Prostate gland (tissue), 2 donors: Measurements from ENCODE around the gene PRDM16. TPM values are rescaled to one million over a fixed set of nuclear protein-coding genes. Genes with fewer than 3 reads are reported as not detected.

Experiments
- DNase-seq: peaks from one replicate; pipeline ENCODE4 v3.0.0-alpha.2; 2019; ENCODE audit warnings: low spot score
- H3K27ac ChIP-seq, 2 donors: fragments of 200-600 bp; sonication (generic); 2 replicates each; pipeline ENCODE4 v1.5.1; 2017 to 2019
- H3K27me3 ChIP-seq: fragments of 200-600 bp; sonication (generic); replicated peaks from 2 replicates; pipeline ENCODE4 v1.5.1; 2019; ENCODE audit not compliant: insufficient read depth
- H3K36me3 ChIP-seq, 2 donors: fragments of 200-600 bp; sonication (generic); 1 replicate in 1 of 2; 2 replicates in 1 of 2; pipeline versions ENCODE4 v1.5.1 to v1.8.1; 2017 to 2019
- H3K4me1 ChIP-seq: fragments of 200-600 bp; sonication (generic); replicated peaks from 2 replicates; pipeline ENCODE4 v1.5.1; 2019
- H3K4me3 ChIP-seq, 2 donors: fragments of 200-600 bp; sonication (generic); 2 replicates each; pipeline ENCODE4 v1.5.1; 2017 to 2019
- H3K9me3 ChIP-seq: fragments of 200-600 bp; sonication (generic); 2 replicates; pipeline ENCODE4 v1.5.1; 2017
- POLR2A ChIP-seq: fragments of 450-650 bp; IDR thresholded peaks from one replicate; pipeline ENCODE4 v1.6.1; 2016; ENCODE audit warnings: antibody characterized with exemption, mild to moderate bottlenecking
- POLR2AphosphoS5 ChIP-seq: sonication (generic); formaldehyde crosslinking; IDR thresholded peaks from one replicate; pipeline ENCODE4 v1.6.1; 2017; ENCODE audit warnings: antibody characterized with exemption
- WGBS: methylation state at CpG from one replicate; pipeline ENCODE4 v1.1.5; 2018; 5-methylcytosine and 5-hydroxymethylcytosine counted together
- intact Hi-C: fragments of 100-400 bp; cut with DNase I; formaldehyde crosslinking; loops from one replicate; pipeline ENCODE4 v1.14.2; 2022
- total RNA-seq, 2 donors: library from RNA; depleted of rRNA; stranded (reverse); fragments of >200 nt; gene quantifications; one replicate each; pipeline ENCODE4 v1.1.0, GENCODE V29; 2016
- TF ChIP-seq, protein P1 (sequence below), 4 experiments: fragments of 200-600 bp in 2 of 4; fragments of 450-650 bp in 2 of 4; sonication (generic) in 2 of 4; IDR thresholded peaks; 1 replicate in 3 of 4; 2 replicates in 1 of 4; pipeline ENCODE4 v1.5.1; 2016 to 2019; ENCODE audit warnings: antibody characterized with exemption in 4 of 4, mild to moderate bottlenecking in 2 of 4, moderate library complexity in 2 of 4

Gene PRDM16
- 1 to 10 TPM in 1 of 2 donors, under 1 TPM in 1; 0.23 to 6.5 TPM for total RNA-seq

DNA sequence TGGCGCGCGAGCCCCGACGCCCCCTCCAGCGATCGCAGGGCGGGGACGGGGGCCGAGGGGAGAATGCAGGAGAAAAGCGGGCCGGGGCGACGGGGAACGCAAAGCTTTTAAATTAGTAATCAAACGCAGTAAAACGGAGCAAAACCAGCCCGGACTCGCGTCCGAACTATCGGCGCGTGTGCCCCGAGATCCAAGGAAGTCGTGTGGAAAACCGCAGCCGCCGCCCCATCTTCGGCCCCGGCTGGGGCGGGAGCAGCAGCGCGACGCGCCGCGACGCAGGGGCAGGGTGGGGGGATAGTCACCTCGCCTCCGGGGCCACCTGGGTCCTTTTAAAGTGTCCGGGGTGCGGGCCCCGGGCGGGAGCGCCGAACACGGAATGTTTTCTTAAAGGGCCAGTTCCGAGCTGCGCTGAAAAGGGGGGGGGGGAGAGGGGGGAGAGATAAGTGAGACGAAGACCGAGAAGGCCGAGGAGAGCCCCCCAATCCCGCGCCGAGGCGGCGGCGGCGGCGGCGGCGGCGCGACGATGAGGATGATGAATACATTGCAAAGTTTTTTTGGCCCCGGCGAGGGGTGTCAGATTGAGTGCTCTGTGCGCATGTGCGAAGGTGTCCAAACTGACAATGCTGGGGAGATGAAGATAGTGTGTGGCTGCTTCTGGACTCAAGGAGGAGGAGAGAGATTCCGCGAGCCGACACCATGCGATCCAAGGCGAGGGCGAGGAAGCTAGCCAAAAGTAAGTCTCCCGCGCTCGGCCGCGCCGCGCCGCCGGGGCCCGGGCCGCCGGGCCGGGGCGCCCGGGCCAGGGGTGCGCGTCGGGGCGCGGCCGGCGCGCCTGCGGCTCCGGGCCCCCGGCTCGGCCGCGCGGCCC is at the start of gene PRDM16:
PRDM16 (plus strand) TSS at position 640 of the 868 bp plus-strand sequence; CDS start at position 697, 57 bp downstream.
- Histone ChIP-seq H3K27me3 (peaks cover 56% of the 10 kb centered on the region), H3K4me1 (peaks cover 16% of the 10 kb centered on the region), H3K36me3 (no peaks in the 10 kb centered on the region), H3K27ac (peak within 1 kb of the TSS; percentile 26 to 52), H3K4me3 (peak within 1 kb of the TSS; percentile 61 to 69), H3K9me3 (no peaks in the 10 kb centered on the region)
- intact Hi-C loops, result loop anchor here (5.0 kb wide), 1 partner anchor 214 kb away; no protein-coding TSS in a partner anchor
- TF ChIP-seq POLR2AphosphoS5 (peak; percentile 43), POLR2A (no peak)
- TF ChIP-seq, protein P1, sequence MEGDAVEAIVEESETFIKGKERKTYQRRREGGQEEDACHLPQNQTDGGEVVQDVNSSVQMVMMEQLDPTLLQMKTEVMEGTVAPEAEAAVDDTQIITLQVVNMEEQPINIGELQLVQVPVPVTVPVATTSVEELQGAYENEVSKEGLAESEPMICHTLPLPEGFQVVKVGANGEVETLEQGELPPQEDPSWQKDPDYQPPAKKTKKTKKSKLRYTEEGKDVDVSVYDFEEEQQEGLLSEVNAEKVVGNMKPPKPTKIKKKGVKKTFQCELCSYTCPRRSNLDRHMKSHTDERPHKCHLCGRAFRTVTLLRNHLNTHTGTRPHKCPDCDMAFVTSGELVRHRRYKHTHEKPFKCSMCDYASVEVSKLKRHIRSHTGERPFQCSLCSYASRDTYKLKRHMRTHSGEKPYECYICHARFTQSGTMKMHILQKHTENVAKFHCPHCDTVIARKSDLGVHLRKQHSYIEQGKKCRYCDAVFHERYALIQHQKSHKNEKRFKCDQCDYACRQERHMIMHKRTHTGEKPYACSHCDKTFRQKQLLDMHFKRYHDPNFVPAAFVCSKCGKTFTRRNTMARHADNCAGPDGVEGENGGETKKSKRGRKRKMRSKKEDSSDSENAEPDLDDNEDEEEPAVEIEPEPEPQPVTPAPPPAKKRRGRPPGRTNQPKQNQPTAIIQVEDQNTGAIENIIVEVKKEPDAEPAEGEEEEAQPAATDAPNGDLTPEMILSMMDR (IDR thresholded peaks at IDR 0.05), result no peak
- 1% methylated on average over 89 of the region's 106 CpGs for WGBS
- DNase-seq, result peak; percentile 57

DNA sequence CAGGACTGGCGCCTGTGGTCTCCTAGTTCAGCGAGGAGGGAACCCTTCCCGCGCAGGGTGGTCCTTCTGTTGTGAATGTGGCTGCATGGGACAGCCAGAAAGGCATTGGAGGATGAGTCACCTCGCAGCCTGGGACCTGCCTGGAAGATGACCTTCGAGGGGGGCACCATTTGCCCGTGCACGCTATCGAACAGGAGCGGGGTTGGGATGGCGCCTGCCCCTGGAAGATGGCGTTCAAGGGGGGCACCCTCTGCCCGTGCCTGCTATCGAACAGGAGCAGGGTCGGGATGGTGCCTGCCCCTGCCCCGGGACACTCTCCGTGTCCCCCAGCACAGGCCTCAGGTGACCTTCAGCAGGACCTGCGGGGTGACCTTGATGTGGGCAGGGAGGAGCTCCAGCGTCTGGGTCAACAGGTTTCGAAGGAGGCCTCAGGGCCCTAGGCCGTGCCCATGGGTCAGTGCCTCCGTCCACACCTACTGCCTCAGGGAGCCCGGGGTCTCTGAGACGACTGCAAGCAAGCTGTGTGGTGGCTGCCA is 49.4 kb upstream of the PRDM16 start:
- no peak overlapping the region for H3K4me3 ChIP-seq
- 92% methylated on average over 15 of the region's 24 CpGs for WGBS
- no peak overlapping the region for H3K27ac ChIP-seq
- H3K4me1 ChIP-seq, result no peaks in the 10 kb centered on the region
- peaks cover 13% of the 10 kb centered on the region for H3K27me3 ChIP-seq
- intact Hi-C loops, result no loop called here
- DNase-seq, result no peak
- H3K9me3 ChIP-seq, result no peaks in the 10 kb centered on the region
- no peaks in the 10 kb centered on the region for H3K36me3 ChIP-seq
- TF ChIP-seq POLR2AphosphoS5 (no peak), POLR2A (no peak)
- TF ChIP-seq, protein P1 (IDR thresholded peaks at IDR 0.05), result no peak

DNA sequence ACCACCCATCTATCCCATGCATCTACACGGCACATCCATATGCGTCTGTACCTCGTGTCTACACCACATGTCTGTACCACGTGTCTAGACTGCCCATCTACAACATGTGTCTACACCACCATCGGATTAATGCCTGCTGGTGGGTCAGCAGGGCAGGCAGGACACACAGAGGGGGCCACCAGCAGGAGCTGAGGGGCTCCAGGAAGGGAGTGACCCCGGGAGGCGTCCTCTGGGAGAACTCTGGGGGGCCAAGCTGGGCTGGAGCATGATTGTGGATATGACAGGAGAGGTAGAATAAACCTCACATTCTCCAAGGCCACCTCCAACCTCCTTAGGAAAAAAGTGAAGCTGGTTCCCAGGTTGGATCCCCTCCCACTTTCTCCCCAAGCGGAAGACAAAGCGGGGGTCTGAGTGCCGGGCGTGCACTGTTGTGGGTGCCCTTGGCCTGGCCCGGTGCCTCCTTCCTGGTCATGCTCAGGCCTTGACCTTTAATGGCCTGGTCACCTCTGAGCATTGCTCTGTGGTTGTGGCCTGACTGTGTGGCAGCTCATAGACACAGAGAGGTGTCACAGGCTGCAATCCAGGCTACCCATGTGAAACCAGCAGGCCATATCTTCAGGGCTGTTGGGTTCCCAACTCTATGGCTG is 48.6 kb upstream of the PRDM16 start:
- Histone ChIP-seq H3K4me1 (no peaks in the 10 kb centered on the region), H3K9me3 (no peaks in the 10 kb centered on the region), H3K4me3 (no peak overlapping the region), H3K36me3 (no peaks in the 10 kb centered on the region), H3K27ac (no peak overlapping the region), H3K27me3 (peaks cover 9% of the 10 kb centered on the region)
- 95% methylated on average over 12 of the region's 12 CpGs for WGBS
- no peak for DNase-seq
- intact Hi-C loops, result no loop called here
- TF ChIP-seq, protein P1 (IDR thresholded peaks at IDR 0.05), result no peak

DNA sequence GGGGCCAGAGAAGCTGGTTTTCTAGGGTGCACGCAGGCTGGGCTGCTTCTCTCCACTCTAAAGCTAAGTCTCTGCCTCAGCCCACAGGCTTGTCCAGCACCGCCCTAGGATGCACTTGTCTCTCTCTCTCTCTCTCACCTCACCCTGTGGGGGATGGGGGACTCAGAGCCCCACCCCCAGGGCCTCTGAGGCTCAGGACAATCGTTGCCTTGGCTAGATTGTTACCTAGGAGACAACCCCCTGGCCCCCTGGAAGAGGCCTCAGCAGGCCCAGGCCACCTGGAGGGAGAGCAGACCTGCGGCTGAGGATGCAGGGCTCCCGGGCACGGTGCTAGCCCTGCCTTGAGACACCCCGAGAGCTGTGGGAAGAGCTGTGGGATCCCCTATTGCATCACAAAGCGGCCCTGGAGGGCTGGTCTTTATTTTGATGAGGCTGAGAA is 47.8 kb upstream of the PRDM16 start, which contains the start of gene ACTRT2:
ACTRT2 (plus strand) TSS at position 235 of the 439 bp plus-strand sequence. CDS start 220 bp downstream, outside the sequence.
- 52% methylated on average over 8 of the region's 8 CpGs for WGBS
- no peak for DNase-seq
- intact Hi-C loops, result no loop called here
- no peak within 1 kb of the TSS for H3K27ac ChIP-seq
- H3K4me1 ChIP-seq, result no peaks in the 10 kb centered on the region
- H3K27me3 ChIP-seq, result peaks cover 9% of the 10 kb centered on the region
- no peak for TF ChIP-seq POLR2AphosphoS5
- TF ChIP-seq, protein P1 (IDR thresholded peaks at IDR 0.05), result no peak
- no peaks in the 10 kb centered on the region for H3K9me3 ChIP-seq
- H3K36me3 ChIP-seq, result no peaks in the 10 kb centered on the region
- no peak within 1 kb of the TSS for H3K4me3 ChIP-seq
